ENCODE data around the gene ZNF80.

DNA sequence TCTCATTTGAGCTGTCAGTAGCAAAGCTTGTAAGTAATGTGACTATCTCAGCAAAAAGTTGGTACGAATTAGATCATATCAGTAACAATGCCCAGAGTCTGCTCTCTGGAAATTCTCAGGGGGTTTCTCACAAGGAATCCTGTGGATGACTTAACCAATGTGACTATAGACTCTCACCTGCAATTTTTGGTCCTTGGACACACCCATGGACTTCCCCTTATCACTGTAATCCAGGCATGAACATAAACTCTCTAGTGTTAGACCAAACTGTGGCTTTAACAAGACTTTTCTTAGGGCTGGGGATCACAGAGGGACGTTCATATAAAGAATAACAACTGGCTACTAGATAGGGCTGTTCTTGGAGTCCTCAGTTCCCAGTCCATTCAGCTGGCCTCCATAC, 3.9 kb upstream of the ZNF80 start:
- TF ChIP-seq, protein P1, sequence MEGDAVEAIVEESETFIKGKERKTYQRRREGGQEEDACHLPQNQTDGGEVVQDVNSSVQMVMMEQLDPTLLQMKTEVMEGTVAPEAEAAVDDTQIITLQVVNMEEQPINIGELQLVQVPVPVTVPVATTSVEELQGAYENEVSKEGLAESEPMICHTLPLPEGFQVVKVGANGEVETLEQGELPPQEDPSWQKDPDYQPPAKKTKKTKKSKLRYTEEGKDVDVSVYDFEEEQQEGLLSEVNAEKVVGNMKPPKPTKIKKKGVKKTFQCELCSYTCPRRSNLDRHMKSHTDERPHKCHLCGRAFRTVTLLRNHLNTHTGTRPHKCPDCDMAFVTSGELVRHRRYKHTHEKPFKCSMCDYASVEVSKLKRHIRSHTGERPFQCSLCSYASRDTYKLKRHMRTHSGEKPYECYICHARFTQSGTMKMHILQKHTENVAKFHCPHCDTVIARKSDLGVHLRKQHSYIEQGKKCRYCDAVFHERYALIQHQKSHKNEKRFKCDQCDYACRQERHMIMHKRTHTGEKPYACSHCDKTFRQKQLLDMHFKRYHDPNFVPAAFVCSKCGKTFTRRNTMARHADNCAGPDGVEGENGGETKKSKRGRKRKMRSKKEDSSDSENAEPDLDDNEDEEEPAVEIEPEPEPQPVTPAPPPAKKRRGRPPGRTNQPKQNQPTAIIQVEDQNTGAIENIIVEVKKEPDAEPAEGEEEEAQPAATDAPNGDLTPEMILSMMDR (IDR thresholded peaks at IDR 0.05; ENCODE audit: low read depth, low read length, poor library complexity, severe bottlenecking): no peak
- no peak for TF ChIP-seq EZH2phosphoT487 (IDR thresholded peaks at IDR 0.05; ENCODE audit: borderline replicate concordance, low read length)
